Stimulated activated CD4-positive, alpha-beta T cell treated with anti-CD3 and anti-CD28 coated beads, Interleukin-1b, Interleukin-23, amount 100 ng/mL, for 1 hour (primary cell): Measurements from ENCODE around the gene DMAC2.
A peak's percentile ranks its signal among the peaks of the same experiment; 100 is the strongest.
"Not testable (repeated sequence)": the region's sequence is repeated elsewhere in the genome, so short reads cannot be mapped to it uniquely, and the experiment has no call there.

Experiments used
- DNase-seq, 2 donors: peaks; one replicate each; pipeline ENCODE4 v3.0.0-alpha.2; 2020; ENCODE audit warnings: low read depth in 2 of 2

DMAC2 gene

GRCh38 chr19:41439441-41440222, at the start of gene DMAC2:
TSS of gene DMAC2 (minus strand) at chr19:41439912. CDS start at chr19:41439899, 13 bp downstream.
- peak; percentile 79 to 81 for DNase-seq

- DNase-seq = not testable (repeated sequence)
These were observed 47.2 kb upstream of the DMAC2 start for GRCh38 chr19:41486953-41487352.

- no peak for DNase-seq
These were observed 45.1 kb upstream of the DMAC2 start for GRCh38 chr19:41484822-41485221.

GRCh38 chr19:41480336-41480735, 40.6 kb upstream of the DMAC2 start:
- no peak for DNase-seq

- no peak for DNase-seq
These were observed 40.1 kb upstream of the DMAC2 start for GRCh38 chr19:41479757-41480191.

- DNase-seq = no peak
These were observed 39.4 kb upstream of the DMAC2 start for GRCh38 chr19:41478875-41479756.

- no peak for DNase-seq
These were observed 38.5 kb upstream of the DMAC2 start for GRCh38 chr19:41478171-41478570.

- DNase-seq = no peak
These were observed 36.9 kb upstream of the DMAC2 start for GRCh38 chr19:41476583-41476982.

GRCh38 chr19:41463257-41464256, 23.8 kb upstream of the DMAC2 start:
- not testable (repeated sequence) for DNase-seq

- DNase-seq = no peak
These were observed 22.8 kb upstream of the DMAC2 start for GRCh38 chr19:41462497-41462896.

GRCh38 chr19:41457241-41457640, 17.5 kb upstream of the DMAC2 start:
- DNase-seq = no peak

- DNase-seq = no peak
These were observed 16.7 kb upstream of the DMAC2 start for GRCh38 chr19:41456342-41456918.

- DNase-seq = no peak
These were observed 16.2 kb upstream of the DMAC2 start for GRCh38 chr19:41455936-41456335.

GRCh38 chr19:41452584-41453275, 13.0 kb upstream of the DMAC2 start:
- no peak for DNase-seq

GRCh38 chr19:41449865-41450178, 10.1 kb upstream of the DMAC2 start:
- no peak for DNase-seq

- peak; percentile 45 to 51 for DNase-seq
These were observed 9.6 kb upstream of the DMAC2 start for GRCh38 chr19:41449079-41449864.

GRCh38 chr19:41447732-41448332, 8.1 kb upstream of the DMAC2 start:
- no peak for DNase-seq

GRCh38 chr19:41445575-41445974, 5.9 kb upstream of the DMAC2 start:
- DNase-seq = no peak

- no peak for DNase-seq
These were observed 4.2 kb upstream of the DMAC2 start for GRCh38 chr19:41443813-41444455.
